Measurements from ENCODE around the gene SLC39A1. TPM values are rescaled to one million over a fixed set of nuclear protein-coding genes. Genes with fewer than 3 reads are reported as not detected.

Gene SLC39A1
- total and polyA plus RNA-seq, 2 of the 8 experiments (the other 6 are each of a cell fraction or from before 2014, with no cell fraction given) = 238 to 337 TPM

GRCh38 chr1:153944005-153944826 is 19.1 kb downstream of the SLC39A1 start:
- no peaks in the 10 kb centered on the region for H3K79me1 ChIP-seq (ENCODE audit: low read depth, low read length)
- no peak overlapping the region for H2BK5ac ChIP-seq (ENCODE audit: low read depth, low read length)
- no peak overlapping the region for H3K23ac ChIP-seq (ENCODE audit: insufficient read length)
- no peak overlapping the region for H2BK20ac ChIP-seq (ENCODE audit: low read length)
- H3K4me3 ChIP-seq (ENCODE audit: extremely low read depth in 1 of 4, insufficient read depth in 2 of 4, low read depth in 3 of 4, low read length in 4 of 4) = no peak overlapping the region
- H3K9ac ChIP-seq (replicated peaks in 1 of 4; ENCODE audit: extremely low read depth in 1 of 4, low read depth in 3 of 4, low read length in 3 of 4) = no peak overlapping the region
- peaks cover 0 to 18% of the 10 kb centered on the region in 2 experiments; a peak in 2 of 4 replicates for H3K79me2 ChIP-seq (ENCODE audit: control insufficient read depth in 1 of 2, insufficient read depth in 2 of 2, low read length in 2 of 2)
- peaks cover 3% of the 10 kb centered on the region in 2 experiments for H4K20me1 ChIP-seq (replicated peaks in 1 of 2; ENCODE audit: control insufficient read depth in 1 of 2, insufficient read depth in 2 of 2, low read length in 2 of 2)
- no peak overlapping the region for H4K91ac ChIP-seq (replicated peaks; ENCODE audit: insufficient read length, low read length)
- H3K4ac ChIP-seq (replicated peaks; ENCODE audit: insufficient read length, low read depth, low read length) = no peak overlapping the region
- no peak overlapping the region for H3K56ac ChIP-seq (replicated peaks; ENCODE audit: insufficient read length, low read depth, low read length)
- 89% methylated on average over 15 of the region's 15 CpGs; no CpG with 5 or more reads in 1 of the 2 experiments for WGBS, 2 experiments (ENCODE audit: extremely low coverage in 1 of 2, insufficient coverage in 1 of 2, insufficient read length in 1 of 2, insufficient replicate concordance in 2 of 2, low coverage in 1 of 2, low lambda C conversion rate in 2 of 2, missing lambda C conversion rate in 1 of 2)
- H3K14ac ChIP-seq (ENCODE audit: insufficient read length) = no peak overlapping the region
- no peaks in the 10 kb centered on the region for H3K27me3 ChIP-seq (replicated peaks in 1 of 4; ENCODE audit: control insufficient read depth in 3 of 4, extremely low read depth in 1 of 4, insufficient read depth in 3 of 4, low read length in 3 of 4)
- H3K4me1 ChIP-seq (replicated peaks in 1 of 4; ENCODE audit: control insufficient read depth in 3 of 4, insufficient read depth in 4 of 4, low read length in 3 of 4) = peaks cover 0 to 5% (median 2%) of the 10 kb centered on the region in 4 experiments; a peak in 2 of 7 replicates
- peak overlapping the region in 1 of 2 experiments; percentile 69; a peak in 1 of 4 replicates for H3K4me2 ChIP-seq (ENCODE audit: insufficient read depth in 1 of 2, low read depth in 2 of 2, low read length in 2 of 2)
- TF ChIP-seq CBX8 (IDR thresholded peaks at IDR 0.05; ENCODE audit: borderline replicate concordance, low read depth, low read length) (no peak), CREB1 (IDR thresholded peaks at IDR 0.05) (peak; percentile 82)
- H2BK15ac ChIP-seq (ENCODE audit: low read length) = no peak overlapping the region
- ChIA-PET POLR2A (ENCODE audit: partially characterized antibody) (interaction anchor here (1.1 to 11.4 kb wide), 12 partner anchors 10 to 147 kb away, joined by 3 to 75 read pairs (median 35); partner anchors contain the start of genes CREB3L4, CRTC2, GATAD2B and JTB), CTCF (ENCODE audit: partially characterized antibody) (interaction anchor here (0.6 to 4.2 kb wide), 18 partner anchors 10 to 433 kb away, joined by 3 to 31 read pairs (median 4); partner anchors contain the start of genes CREB3L4, CRTC2 and RAB13)
- H3K23me2 ChIP-seq (ENCODE audit: low read depth, low read length) = peaks cover 6% of the 10 kb centered on the region; the same call in 1 of the 2 replicates
- no peak overlapping the region for H2AK5ac ChIP-seq (ENCODE audit: low read depth, low read length)
- H2BK12ac ChIP-seq (ENCODE audit: low read depth, low read length) = no peak overlapping the region
- H2AFZ ChIP-seq (ENCODE audit: low read length) = no peak overlapping the region
- no peak overlapping the region for H3K18ac ChIP-seq (ENCODE audit: extremely low read depth, low read length)
- no peak overlapping the region for H2BK120ac ChIP-seq (replicated peaks; ENCODE audit: low read depth, low read length)
- H4K8ac ChIP-seq (ENCODE audit: extremely low read depth, insufficient read depth, low read length) = no peak overlapping the region; the same call in 1 of the 2 replicates
- H3K9me3 ChIP-seq (ENCODE audit: insufficient read depth in 2 of 2, low read depth in 1 of 2, low read length in 1 of 2) = no peaks in the 10 kb centered on the region
- DNase-seq (ENCODE audit: low read depth in 1 of 2, low spot score in 2 of 2) (no peak), FAIRE-seq (no peak)
- H4K5ac ChIP-seq (ENCODE audit: insufficient read length, low read depth, low read length) = no peak overlapping the region
- peaks cover 6 to 28% (median 20%) of the 10 kb centered on the region in 4 experiments; a peak in 5 of 8 replicates for H3K36me3 ChIP-seq (ENCODE audit: control insufficient read depth in 2 of 4, insufficient read depth in 4 of 4, low read length in 3 of 4)
- H3K27ac ChIP-seq (ENCODE audit: low read depth, low read length) = no peak overlapping the region
